WTC11 (cell line): ENCODE measurements around the gene CYB5A. TPM values are rescaled to one million over a fixed set of nuclear protein-coding genes. Genes with fewer than 3 reads are reported as not detected.
A peak's percentile ranks its signal among the peaks of the same experiment; 100 is the strongest.

Experiments
- ATAC-seq: fragments of 200-7000 bp; cut with Tn5 transposase; 2 replicates; pipeline ENCODE4 v1.10.0; 2021; ENCODE audit warnings: mild to moderate bottlenecking, moderate library complexity
- CTCF ChIA-PET: fragments of 300-600 bp; sonication (Branson Sonifier 250); formaldehyde crosslinking; loops from one replicate; lab custom pipeline; 2021; ENCODE audit warnings: antibody characterized with exemption; lab: Charles Lee
- POLR2A ChIA-PET: fragments of 350-600 bp; sonication (Branson Sonifier 250); formaldehyde crosslinking; loops from one replicate; lab custom pipeline; 2021; ENCODE audit warnings: antibody characterized with exemption; lab: Charles Lee
- DNase-seq: peaks from one replicate; pipeline ENCODE4 v3.0.0; 2021; ENCODE audit warnings: low spot score
- H3K27ac Mint-ChIP-seq: 2 replicates; pipeline ENCODE4 v1.8.0; 2021; ENCODE audit warnings: mixed read lengths
- H3K27me3 Mint-ChIP-seq: 2 replicates; pipeline ENCODE4 v1.8.0; 2021; ENCODE audit warnings: low read depth, mild to moderate bottlenecking, moderate library complexity, mixed read lengths
- H3K36me3 Mint-ChIP-seq: 2 replicates; pipeline ENCODE4 v1.8.0; 2021; ENCODE audit warnings: mixed read lengths
- H3K4me1 Mint-ChIP-seq: 2 replicates; pipeline ENCODE4 v1.8.0; 2022; ENCODE audit warnings: mixed read lengths
- H3K4me3 Mint-ChIP-seq: 2 replicates; pipeline ENCODE4 v1.8.0; 2021; ENCODE audit warnings: mild to moderate bottlenecking, moderate library complexity, mixed read lengths
- H3K9me3 Mint-ChIP-seq: 2 replicates; pipeline ENCODE4 v1.8.0; 2021; ENCODE audit warnings: mixed read lengths
- AR ChIP-seq: fragments of 250-450 bp; sonication (Bioruptor Pico); IDR thresholded peaks from 2 replicates; pipeline ENCODE4 v1.9.0; 2021; ENCODE audit warnings: mild to moderate bottlenecking
- ATF1 ChIP-seq: sonication (generic); formaldehyde crosslinking; IDR thresholded peaks from 2 replicates; pipeline ENCODE4 v1.8.1; 2023; ENCODE audit warnings: mild to moderate bottlenecking, moderate library complexity, missing genetic modification reagents
- CREB1 ChIP-seq: sonication (generic); formaldehyde crosslinking; IDR thresholded peaks from 2 replicates; pipeline ENCODE4 v1.8.0; 2023; ENCODE audit warnings: mild to moderate bottlenecking, missing genetic modification reagents
- CREM ChIP-seq: sonication (generic); formaldehyde crosslinking; IDR thresholded peaks from 2 replicates; pipeline ENCODE4 v1.8.1; 2022; ENCODE audit warnings: mild to moderate bottlenecking, missing genetic modification reagents, moderate library complexity
- EMX1 ChIP-seq: fragments of 250-450 bp; sonication (Bioruptor Pico); IDR thresholded peaks from 2 replicates; pipeline ENCODE4 v1.8.0; 2021; ENCODE audit warnings: mild to moderate bottlenecking
- GTF2I ChIP-seq: fragments of 250-450 bp; sonication (Bioruptor Pico); conservative IDR thresholded peaks from 2 replicates; pipeline ENCODE4 v1.4.0; 2021; ENCODE audit warnings: mild to moderate bottlenecking
- HMGXB4 ChIP-seq: sonication (generic); formaldehyde crosslinking; IDR thresholded peaks from 2 replicates; pipeline ENCODE4 v1.8.1; 2023; ENCODE audit warnings: mild to moderate bottlenecking, moderate library complexity, missing genetic modification reagents
- KAT7 ChIP-seq: sonication (generic); formaldehyde crosslinking; IDR thresholded peaks from 2 replicates; pipeline ENCODE4 v1.8.1; 2023; ENCODE audit warnings: missing genetic modification reagents, mild to moderate bottlenecking, borderline replicate concordance
- MYBL2 ChIP-seq: sonication (generic); formaldehyde crosslinking; IDR thresholded peaks from 2 replicates; pipeline ENCODE4 v1.8.1; 2023; ENCODE audit warnings: mild to moderate bottlenecking, moderate library complexity, missing genetic modification reagents
- NFYB ChIP-seq: sonication (generic); formaldehyde crosslinking; conservative IDR thresholded peaks from 2 replicates; pipeline ENCODE4 v1.8.0; 2022; ENCODE audit warnings: low read depth, missing genetic modification reagents
- PRRX2 ChIP-seq: fragments of 250-450 bp; sonication (Bioruptor Pico); IDR thresholded peaks from 2 replicates; pipeline ENCODE4 v1.8.0; 2021; ENCODE audit warnings: mild to moderate bottlenecking
- RELA ChIP-seq: sonication (generic); formaldehyde crosslinking; IDR thresholded peaks from 2 replicates; pipeline ENCODE4 v1.8.1; 2022; ENCODE audit warnings: missing genetic modification reagents, mild to moderate bottlenecking, borderline replicate concordance
- TCF7 ChIP-seq: sonication (generic); formaldehyde crosslinking; IDR thresholded peaks from 2 replicates; pipeline ENCODE4 v1.8.0; 2022; ENCODE audit warnings: mild to moderate bottlenecking, low read depth, missing genetic modification reagents, moderate library complexity
- USF1 ChIP-seq: sonication (generic); formaldehyde crosslinking; IDR thresholded peaks from 2 replicates; pipeline ENCODE4 v1.8.0; 2022; ENCODE audit warnings: mild to moderate bottlenecking, missing genetic modification reagents
- ZBTB21 ChIP-seq: sonication (generic); formaldehyde crosslinking; IDR thresholded peaks from 2 replicates; pipeline ENCODE4 v1.8.1; 2023; ENCODE audit warnings: mild to moderate bottlenecking, missing genetic modification reagents, borderline replicate concordance
- ZNF263 ChIP-seq: sonication (generic); formaldehyde crosslinking; IDR thresholded peaks from 2 replicates; pipeline ENCODE4 v1.8.1; 2022; ENCODE audit warnings: low read depth, mild to moderate bottlenecking, moderate library complexity, missing genetic modification reagents
- ZNF416 ChIP-seq: fragments of 250-450 bp; sonication (Bioruptor Pico); IDR thresholded peaks from 2 replicates; pipeline ENCODE4 v1.9.0; 2021; ENCODE audit warnings: mild to moderate bottlenecking, inconsistent platforms
- ZNF423 ChIP-seq: fragments of 250-450 bp; sonication (Bioruptor Pico); IDR thresholded peaks from 2 replicates; pipeline ENCODE4 v2.1.2; 2022; ENCODE audit warnings: mild to moderate bottlenecking, moderate library complexity
- ZNF532 ChIP-seq: fragments of 250-450 bp; sonication (Bioruptor Pico); IDR thresholded peaks from 2 replicates; pipeline ENCODE4 v1.9.0; 2021; ENCODE audit warnings: mild to moderate bottlenecking, borderline replicate concordance
- total RNA-seq: library from RNA; stranded (reverse); gene quantifications from 3 replicates; pipeline ENCODE4 v1.2.3, GENCODE V29; 2021

CYB5A gene
- total RNA-seq, 1 experiment from 2014 or later, result 127 TPM

GRCh38 chr18:74290021-74290420 lies 1.7 kb downstream of the CYB5A start:
- Mint-ChIP-seq H3K4me3 (peak overlapping the region; percentile 94), H3K36me3 (peaks cover 10% of the 10 kb centered on the region), H3K27me3 (no peaks in the 10 kb centered on the region; the same call in 1 of the 2 replicates), H3K27ac (0 out of 2 replicates have a peak overlapping the region, but pooled peaks have one; percentile 32), H3K4me1 (peaks cover 40% of the 10 kb centered on the region), H3K9me3 (no peaks in the 10 kb centered on the region)
- ChIA-PET POLR2A (no interaction called here), CTCF (interaction anchor here (1.1 to 1.5 kb wide), 4 partner anchors 91 to 262 kb away, joined by 3 to 4 read pairs (median 3); no protein-coding TSS in a partner anchor)
- ATAC-seq, result no peak
- no peak for DNase-seq
- TF ChIP-seq CREB1 (CRISPR knock-in tag) (no peak), HMGXB4 (no peak), ATF1 (CRISPR knock-in tag) (no peak), KAT7 (CRISPR knock-in tag) (no peak), GTF2I (CRISPR knock-in tag) (no peak), RELA (CRISPR knock-in tag) (no peak), AR (CRISPR knock-in tag) (no peak), ZNF532 (CRISPR knock-in tag) (no peak), ZNF416 (CRISPR knock-in tag) (no peak), USF1 (CRISPR knock-in tag) (no peak), EMX1 (CRISPR knock-in tag) (no peak), ZNF423 (no peak), PRRX2 (CRISPR knock-in tag) (no peak), MYBL2 (CRISPR knock-in tag) (no peak), NFYB (CRISPR knock-in tag) (no peak), CREM (CRISPR knock-in tag) (no peak), ZBTB21 (CRISPR knock-in tag) (no peak), ZNF263 (no peak), TCF7 (no peak)
